ENCODE data around the gene ATP6V1G2.
A peak's percentile ranks its signal among the peaks of the same experiment; 100 is the strongest.
"Not testable (repeated sequence)": the region's sequence is repeated elsewhere in the genome, so short reads cannot be mapped to it uniquely, and the experiment has no call there.

ATP6V1G2 gene

DNA sequence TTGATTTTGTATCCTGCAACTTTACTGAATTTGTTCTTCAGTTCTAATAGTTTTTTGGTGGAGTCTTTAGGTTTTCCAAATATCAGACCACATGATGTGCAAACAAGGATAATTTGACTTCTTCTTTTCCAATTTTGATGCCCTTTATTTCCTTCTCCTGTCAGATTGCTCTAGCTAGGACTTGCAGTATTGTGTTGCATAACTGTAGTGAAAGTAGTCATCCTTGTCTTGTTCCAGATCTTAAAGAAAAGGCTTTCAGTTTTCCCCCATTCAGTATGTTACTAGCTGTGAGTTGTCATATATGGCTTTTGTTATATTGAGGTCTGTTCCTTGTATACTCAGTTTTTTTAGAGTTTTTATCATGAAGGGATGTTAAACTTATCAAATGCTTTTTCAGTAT lies 43.8 kb downstream of the ATP6V1G2 start:
- Histone ChIP-seq H3K9me3 (ENCODE audit: control insufficient read depth, insufficient read depth, low read length) (no peaks in the 10 kb centered on the region), H3K36me3 (ENCODE audit: insufficient read depth, low read length) (no peaks in the 10 kb centered on the region), H3K9ac (ENCODE audit: low read depth, low read length) (no peak overlapping the region)

DNA sequence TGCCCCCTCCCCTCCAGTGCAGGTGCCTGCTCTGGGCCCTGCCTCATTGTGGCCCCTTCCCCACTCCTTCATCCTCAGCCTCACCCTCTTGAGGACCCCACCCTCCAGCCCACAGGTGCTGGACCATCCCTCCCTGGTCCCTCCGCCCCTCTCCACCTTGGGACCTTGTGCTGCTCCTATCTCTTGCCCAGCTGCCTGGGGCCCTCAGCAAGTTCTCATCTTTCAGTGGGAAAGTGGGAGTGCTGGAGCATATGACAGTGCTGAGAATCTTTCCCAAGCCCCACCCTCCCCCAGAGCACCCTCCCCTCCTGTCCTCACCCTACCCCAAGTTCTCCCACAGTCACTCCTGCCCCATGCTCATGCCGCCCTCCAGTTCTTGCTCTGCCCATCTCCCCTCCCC lies 46.8 kb downstream of the ATP6V1G2 start:
- not testable (repeated sequence) for H3K9me3 ChIP-seq (ENCODE audit: control insufficient read depth, insufficient read depth, low read length); H3K4me1 ChIP-seq (ENCODE audit: insufficient read depth, low read length); H3K36me3 ChIP-seq (ENCODE audit: insufficient read depth, low read length)
- H3K9ac ChIP-seq (ENCODE audit: low read depth, low read length): peak overlapping the region; percentile 81; the same call in 1 of the 2 replicates

More for the DNA sequence above, 43.8 kb downstream of the ATP6V1G2 start:
- peaks cover 5% of the 10 kb centered on the region for H3K4me1 ChIP-seq (ENCODE audit: insufficient read depth, low read length)

DNA sequence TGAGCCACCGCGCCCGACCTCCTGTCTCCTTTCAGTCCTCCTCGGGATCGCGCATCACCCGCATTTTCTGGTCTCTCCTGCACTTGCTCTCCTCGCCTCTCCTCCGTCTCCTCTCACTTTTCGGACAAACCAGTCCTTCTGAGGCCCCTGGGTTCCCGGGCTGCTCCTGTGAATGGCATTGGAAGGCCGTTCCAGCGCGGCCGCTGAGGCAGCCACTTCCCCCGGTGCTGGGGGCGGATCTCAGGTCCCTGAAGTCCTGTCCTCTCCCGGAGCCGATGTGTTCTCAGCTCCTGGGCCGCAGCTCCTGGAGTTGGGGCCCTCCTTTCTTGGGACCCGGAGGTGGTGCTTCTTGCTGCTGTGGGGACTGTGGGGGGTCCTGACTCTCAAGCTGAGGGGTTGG lies 47.7 kb downstream of the ATP6V1G2 start:
- H3K9ac ChIP-seq (ENCODE audit: low read depth, low read length): peak overlapping the region; percentile 81; the same call in 1 of the 2 replicates

DNA sequence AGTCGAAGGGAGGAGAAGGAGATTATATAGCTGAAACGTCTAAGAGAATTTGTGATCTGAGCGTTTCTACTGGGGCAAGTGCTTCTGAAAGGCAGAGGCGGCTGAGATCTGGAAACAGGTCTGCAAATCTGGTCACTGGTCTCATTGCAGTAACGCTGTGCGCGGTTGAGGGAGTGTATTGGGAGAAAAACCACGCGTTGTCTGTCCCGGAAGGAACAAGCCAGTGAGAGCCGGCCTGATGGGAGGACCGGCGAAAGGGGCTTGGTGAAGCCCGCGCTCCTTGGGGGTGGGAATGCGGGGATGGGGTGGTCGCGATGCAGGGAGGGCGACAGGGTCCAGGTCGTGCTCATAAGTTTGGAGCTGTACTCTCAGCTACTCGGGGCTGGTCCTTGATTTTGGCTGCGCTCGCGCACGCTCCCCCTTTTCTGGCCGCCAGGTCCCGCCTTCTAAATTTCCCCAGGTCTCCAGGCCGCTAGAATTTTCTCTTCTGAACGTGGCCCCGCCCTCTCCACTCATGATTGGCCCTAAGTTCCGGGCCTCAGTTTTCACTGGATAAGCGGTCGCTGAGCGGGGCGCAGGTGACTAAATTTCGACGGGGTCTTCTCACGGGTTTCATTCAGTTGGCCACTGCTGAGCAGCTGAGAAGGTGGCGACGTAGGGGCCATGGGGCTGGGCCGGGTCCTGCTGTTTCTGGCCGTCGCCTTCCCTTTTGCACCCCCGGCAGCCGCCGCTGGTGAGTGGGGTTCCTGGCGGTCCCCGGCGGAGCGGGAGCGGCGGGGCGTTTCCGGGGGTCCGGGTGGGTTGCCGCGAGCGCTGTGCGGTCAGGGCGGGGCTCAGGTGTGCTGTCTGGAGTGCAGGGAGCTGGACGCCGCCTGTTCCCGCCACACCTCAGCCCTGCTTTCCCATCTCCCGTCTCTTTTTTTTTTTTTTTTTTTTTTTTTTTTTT lies 48.6 kb downstream of the ATP6V1G2 start, which contains the start of gene MICB:
TSS of gene MICB (plus strand) at position 615 of the 946 bp plus-strand sequence. CDS start at position 664, 49 bp downstream.
- peak within 1 kb of the TSS; percentile 81 for H3K9ac ChIP-seq (ENCODE audit: low read depth, low read length)
- H3K36me3 ChIP-seq (ENCODE audit: insufficient read depth, low read length): no peaks in the 10 kb centered on the region
- H3K4me1 ChIP-seq (ENCODE audit: insufficient read depth, low read length): peaks cover 5% of the 10 kb centered on the region
- no peaks in the 10 kb centered on the region for H3K9me3 ChIP-seq (ENCODE audit: control insufficient read depth, insufficient read depth, low read length)

More for the DNA sequence above, 47.7 kb downstream of the ATP6V1G2 start:
- no peaks in the 10 kb centered on the region for H3K36me3 ChIP-seq (ENCODE audit: insufficient read depth, low read length)
- no peaks in the 10 kb centered on the region for H3K9me3 ChIP-seq (ENCODE audit: control insufficient read depth, insufficient read depth, low read length)
- peaks cover 5% of the 10 kb centered on the region for H3K4me1 ChIP-seq (ENCODE audit: insufficient read depth, low read length)

DNA sequence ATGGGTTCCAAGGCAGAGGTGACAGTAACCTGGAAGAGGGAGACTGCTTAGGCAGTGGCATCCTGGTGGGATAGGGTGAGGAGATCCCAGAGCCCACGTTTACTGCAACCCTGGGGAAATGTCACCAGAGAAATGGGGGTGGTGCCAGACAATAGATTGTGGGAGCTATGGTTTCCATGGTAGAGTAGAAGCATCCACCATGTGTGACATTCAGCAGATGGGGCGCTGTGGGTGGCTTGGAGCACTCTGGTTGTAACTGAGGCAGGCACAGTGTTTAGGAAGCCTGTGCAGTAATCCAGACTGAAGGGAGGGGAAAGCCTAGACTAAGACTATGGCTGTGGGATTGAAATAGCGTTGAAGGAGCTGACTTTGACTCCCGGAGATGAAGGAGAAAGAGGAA lies 49.6 kb downstream of the ATP6V1G2 start:
- H3K4me1 ChIP-seq (ENCODE audit: insufficient read depth, low read length); H3K36me3 ChIP-seq (ENCODE audit: insufficient read depth, low read length); H3K9me3 ChIP-seq (ENCODE audit: control insufficient read depth, insufficient read depth, low read length): not testable (repeated sequence)
- H3K9ac ChIP-seq (ENCODE audit: low read depth, low read length): 0 out of 2 replicates have a peak overlapping the region, but pooled peaks have one; percentile 81

DNA sequence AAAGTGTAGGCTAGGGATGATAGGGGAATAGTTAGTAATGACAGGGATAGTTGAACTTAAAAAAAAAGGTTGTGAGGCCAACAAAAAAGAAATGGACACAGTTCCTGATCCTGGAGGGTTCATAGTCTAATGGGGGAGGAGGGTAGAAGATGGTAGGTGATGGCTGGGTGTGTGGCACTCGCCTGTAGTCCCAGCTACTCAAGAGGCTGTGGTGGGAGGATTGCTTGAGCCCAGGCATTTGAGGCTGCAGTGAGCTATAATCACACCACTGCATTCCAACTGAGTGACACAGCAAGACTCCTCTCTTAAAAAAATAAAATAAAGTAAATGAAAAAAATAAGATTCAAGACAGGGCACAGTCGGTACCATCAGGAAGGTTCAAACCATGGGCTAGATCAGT lies 50.8 kb downstream of the ATP6V1G2 start:
- H3K4me1 ChIP-seq (ENCODE audit: insufficient read depth, low read length): peaks cover 3% of the 10 kb centered on the region
- H3K36me3 ChIP-seq (ENCODE audit: insufficient read depth, low read length): no peaks in the 10 kb centered on the region
- H3K9ac ChIP-seq (ENCODE audit: low read depth, low read length): peak overlapping the region; percentile 76
- no peaks in the 10 kb centered on the region for H3K9me3 ChIP-seq (ENCODE audit: control insufficient read depth, insufficient read depth, low read length)
